ENCODE measurements around the gene TENT5C.
"Not testable (repeated sequence)": the region's sequence is repeated elsewhere in the genome, so short reads cannot be mapped to it uniquely, and the experiment has no call there.

The TENT5C gene

GRCh38 chr1:117605774-117606648, at the start of gene TENT5C:
TENT5C (plus strand) TSS chr1:117606048; CDS start chr1:117622869, 16,821 bp downstream.
- DNase-seq (ENCODE audit: low read depth, low spot score): peak; percentile 98

- no peak for DNase-seq (ENCODE audit: low read depth, low spot score)
Measured at GRCh38 chr1:117556341-117556740, 49.5 kb upstream of the TENT5C start.

DNA sequence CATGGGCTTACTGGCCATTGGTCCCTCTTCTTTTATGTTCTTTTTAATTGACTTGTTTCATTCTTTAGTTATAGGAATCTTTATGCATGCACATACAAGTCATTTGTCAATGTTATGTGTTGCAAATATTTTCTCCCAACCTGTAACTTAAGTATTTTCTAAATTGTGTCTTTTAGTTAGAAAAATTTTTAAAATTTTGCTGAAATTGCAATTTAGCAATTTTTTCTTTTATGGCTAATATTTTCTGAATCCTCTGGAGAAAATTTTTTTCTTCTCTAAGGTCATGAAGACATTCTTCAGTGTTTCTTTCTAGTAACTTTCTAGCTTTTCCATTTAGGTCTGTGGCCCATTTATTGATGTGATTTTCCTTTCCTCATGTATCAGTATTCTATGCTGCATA, 48.9 kb upstream of the TENT5C start:
- DNase-seq (ENCODE audit: low read depth, low spot score): no peak

- not testable (repeated sequence) for DNase-seq (ENCODE audit: low read depth, low spot score)
Measured at GRCh38 chr1:117558451-117558850, 47.4 kb upstream of the TENT5C start.

DNA sequence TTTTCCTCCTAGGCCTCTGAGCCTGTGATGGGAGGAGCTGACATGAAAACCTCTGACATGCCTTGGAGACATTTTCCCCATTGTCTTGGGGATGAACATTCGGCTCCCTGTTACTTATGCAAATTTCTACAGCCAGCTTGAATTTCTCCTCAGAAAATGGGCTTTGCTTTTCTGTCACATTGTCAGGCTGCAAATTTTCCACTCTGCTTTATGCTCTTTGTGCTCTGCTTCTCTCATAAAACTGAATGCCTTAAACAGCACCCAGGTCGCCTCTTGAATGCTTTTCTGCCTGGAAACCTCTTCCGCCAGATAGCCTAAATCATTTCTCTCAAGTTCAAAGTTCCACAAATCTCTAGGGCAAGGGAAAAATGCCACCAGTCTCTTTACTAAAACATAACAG, 46.7 kb upstream of the TENT5C start:
- DNase-seq (ENCODE audit: low read depth, low spot score): no peak

- no peak for DNase-seq (ENCODE audit: low read depth, low spot score)
Measured at GRCh38 chr1:117559985-117560384, 45.9 kb upstream of the TENT5C start.

DNA sequence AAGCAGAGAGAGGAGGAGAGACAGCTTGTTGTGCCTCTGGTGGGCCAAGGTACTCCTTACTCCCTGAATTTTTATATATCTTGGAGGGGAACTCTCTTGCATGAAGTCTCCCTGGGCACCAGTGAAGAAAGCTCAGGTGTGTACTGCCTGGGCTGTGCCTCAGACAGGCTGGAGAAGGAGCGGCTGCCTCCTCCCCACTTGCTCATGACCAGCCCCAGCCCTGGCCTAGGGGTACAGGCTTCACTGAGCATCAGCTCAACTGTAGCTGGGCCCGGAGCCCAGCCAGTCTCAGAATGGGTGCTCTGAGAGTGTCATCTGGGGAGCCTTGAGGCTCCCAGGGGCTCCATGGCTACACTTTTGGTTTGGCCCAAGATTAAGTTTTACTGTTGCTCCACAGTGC, 44.8 kb upstream of the TENT5C start:
- DNase-seq (ENCODE audit: low read depth, low spot score): no peak

DNA sequence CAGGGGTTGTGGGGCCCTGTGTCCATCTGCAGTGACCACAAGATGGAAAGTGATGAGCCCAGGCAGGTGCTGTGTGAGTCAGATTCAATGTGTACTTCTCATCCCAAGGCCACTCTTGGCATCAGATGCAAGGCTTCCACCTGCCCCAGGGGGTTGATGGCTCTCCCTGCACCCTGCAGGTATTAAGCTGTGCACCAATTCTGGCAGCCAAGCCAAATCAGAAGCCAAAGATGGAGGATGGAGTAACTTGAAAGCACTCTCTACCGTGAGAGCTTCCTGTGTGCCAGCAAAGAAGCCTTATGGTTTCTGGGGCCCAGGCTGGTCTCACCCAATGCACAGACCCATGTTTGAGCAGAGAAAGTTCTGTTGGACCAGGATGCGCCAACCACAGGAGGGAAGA, 44.3 kb upstream of the TENT5C start:
- DNase-seq (ENCODE audit: low read depth, low spot score): no peak

- DNase-seq (ENCODE audit: low read depth, low spot score): no peak
Measured at GRCh38 chr1:117562581-117563491, 43.0 kb upstream of the TENT5C start.

DNA sequence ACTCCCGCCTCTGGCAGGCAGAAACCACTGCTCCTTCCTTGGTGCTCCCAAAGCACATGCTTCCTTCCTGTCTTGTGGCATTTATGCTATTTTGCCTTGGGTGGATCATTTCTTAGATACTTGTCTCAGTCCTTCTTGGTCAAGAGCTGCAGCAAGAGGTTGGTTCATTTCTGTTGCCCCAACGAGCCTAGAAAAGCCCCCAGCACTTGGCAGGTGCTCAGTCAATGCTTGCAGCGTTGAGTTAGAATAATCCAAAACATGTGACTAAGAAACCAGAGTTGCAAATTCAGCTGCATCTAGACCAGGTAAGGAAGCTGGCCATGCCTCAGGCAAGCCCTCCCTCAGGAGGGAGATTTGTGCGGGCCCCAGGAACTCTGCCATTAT, 42.4 kb upstream of the TENT5C start:
- DNase-seq (ENCODE audit: low read depth, low spot score): no peak

- DNase-seq (ENCODE audit: low read depth, low spot score): no peak
Measured at GRCh38 chr1:117564227-117565075, 41.4 kb upstream of the TENT5C start.

DNA sequence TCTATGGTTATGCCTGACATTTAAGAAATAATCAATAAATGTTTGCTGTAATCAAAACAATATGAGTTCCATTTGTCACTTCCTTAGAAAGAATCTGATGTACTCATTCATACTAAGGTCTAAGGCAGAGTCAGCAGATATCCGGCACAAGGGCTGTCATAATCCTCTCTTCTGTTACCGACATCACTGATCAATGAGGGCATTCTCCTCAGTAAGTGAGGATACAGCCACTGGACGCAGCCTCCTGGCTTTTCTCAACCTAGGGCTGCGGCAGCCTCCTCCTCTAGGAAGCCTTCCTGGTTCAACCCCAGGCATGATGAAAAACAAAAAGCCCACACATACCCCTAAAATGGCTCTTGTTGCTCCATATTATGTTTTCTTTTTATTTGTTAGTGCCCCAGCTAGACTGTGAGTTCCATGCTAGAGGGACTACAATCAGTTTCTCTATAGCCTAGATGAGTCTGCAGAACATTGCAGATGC, 40.7 kb upstream of the TENT5C start:
- no peak for DNase-seq (ENCODE audit: low read depth, low spot score)

GRCh38 chr1:117565745-117566455, 39.9 kb upstream of the TENT5C start:
- DNase-seq (ENCODE audit: low read depth, low spot score): no peak

GRCh38 chr1:117566556-117566955, 39.3 kb upstream of the TENT5C start:
- no peak for DNase-seq (ENCODE audit: low read depth, low spot score)

DNA sequence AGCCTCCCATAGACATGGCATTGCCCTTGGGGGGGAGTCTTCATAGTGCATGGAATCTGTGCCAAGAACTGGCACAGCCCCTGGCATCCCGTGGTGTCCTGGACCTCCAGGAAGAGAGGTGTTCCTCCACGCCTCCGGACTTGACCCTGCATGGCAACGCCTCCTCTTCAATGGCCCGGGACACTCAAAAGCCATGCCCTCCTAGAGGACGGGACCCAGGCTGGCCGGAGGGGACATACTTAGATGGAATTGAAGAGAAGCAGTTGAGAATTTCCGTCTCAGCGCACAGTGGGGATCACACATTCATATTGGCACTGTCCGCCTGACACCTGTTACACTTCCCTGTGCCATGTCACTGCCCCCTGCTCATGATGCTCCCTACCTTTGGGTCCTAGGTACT, 38.4 kb upstream of the TENT5C start:
- DNase-seq (ENCODE audit: low read depth, low spot score): no peak

- no peak for DNase-seq (ENCODE audit: low read depth, low spot score)
Measured at GRCh38 chr1:117567976-117568375, 37.9 kb upstream of the TENT5C start.

DNA sequence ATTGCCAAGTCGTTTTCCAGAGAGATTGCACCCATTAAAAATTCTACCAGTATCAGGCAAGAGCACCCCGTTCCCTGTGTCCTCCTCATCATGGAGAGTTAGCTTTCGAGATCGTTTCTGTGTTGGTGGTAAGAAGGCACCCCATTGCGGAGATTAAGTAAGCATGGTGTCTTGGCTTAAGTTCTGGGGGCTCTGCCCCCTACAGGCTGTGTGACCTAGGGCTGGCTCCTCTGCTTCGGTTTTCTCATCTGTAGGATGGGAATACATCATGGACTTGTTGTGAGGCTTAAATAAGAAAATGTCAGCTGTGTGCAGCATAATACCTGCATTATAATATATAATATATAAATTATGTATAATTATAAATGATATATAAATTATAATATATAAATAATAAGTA, 36.8 kb upstream of the TENT5C start:
- DNase-seq (ENCODE audit: low read depth, low spot score): no peak

DNA sequence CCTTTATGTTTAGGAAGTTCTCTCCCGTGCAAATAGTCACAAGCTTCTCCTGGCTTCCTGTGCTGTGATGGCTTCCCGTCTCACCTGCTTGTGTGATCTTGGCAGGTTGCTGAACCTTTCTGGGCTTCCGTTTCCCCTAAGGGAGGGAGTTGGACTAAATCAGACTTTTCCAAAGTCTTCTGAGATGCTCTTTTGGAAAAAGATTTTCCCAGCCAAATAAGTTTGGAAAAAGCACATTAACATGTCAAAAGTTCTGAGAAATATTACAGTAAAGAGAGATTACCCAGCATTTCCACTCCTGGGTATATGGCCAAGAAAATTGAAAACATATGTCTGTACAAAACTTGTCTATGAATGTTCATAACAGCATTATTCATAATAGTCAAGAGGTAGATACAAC, 36.0 kb upstream of the TENT5C start:
- no peak for DNase-seq (ENCODE audit: low read depth, low spot score)

DNA sequence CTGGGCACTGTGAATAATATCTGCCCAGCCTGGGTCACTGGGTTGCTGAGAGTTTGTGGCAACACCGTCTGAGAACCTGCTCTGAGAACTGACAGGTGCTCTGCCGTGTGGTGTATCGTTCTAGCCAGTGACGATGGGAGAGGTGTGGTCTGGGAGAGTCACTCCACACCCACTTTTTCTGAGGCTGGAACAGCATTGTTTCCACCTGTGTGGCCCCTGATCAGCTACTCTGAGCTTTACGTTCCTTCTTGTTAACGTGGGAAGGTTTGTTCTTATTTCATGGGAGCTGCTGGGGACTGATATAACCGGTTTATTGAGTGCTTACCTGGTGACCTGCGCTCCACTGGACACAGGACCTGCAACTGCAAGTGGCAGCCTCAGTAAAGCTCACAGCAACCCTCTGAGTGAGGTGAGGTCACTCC, 34.8 kb upstream of the TENT5C start:
- DNase-seq (ENCODE audit: low read depth, low spot score): no peak

- no peak for DNase-seq (ENCODE audit: low read depth, low spot score)
Measured at GRCh38 chr1:117571496-117571895, 34.4 kb upstream of the TENT5C start.

GRCh38 chr1:117572546-117572945, 33.3 kb upstream of the TENT5C start:
- no peak for DNase-seq (ENCODE audit: low read depth, low spot score)

Measured in activated CD4-positive, CD25-positive, alpha-beta regulatory T cell treated with anti-CD3 and anti-CD28 coated beads, Interleukin-2, amount 50 U/mL, for 16 hours (primary cell).